GM19240 (cell line): Measurements from ENCODE around the gene CRYL1.

Source experiments
- DNase-seq: peaks from one replicate; pipeline ENCODE4 v3.0.0; 2011; ENCODE audit warnings: low spot score; ENCODE audit not compliant: insufficient read length

Gene CRYL1

DNA sequence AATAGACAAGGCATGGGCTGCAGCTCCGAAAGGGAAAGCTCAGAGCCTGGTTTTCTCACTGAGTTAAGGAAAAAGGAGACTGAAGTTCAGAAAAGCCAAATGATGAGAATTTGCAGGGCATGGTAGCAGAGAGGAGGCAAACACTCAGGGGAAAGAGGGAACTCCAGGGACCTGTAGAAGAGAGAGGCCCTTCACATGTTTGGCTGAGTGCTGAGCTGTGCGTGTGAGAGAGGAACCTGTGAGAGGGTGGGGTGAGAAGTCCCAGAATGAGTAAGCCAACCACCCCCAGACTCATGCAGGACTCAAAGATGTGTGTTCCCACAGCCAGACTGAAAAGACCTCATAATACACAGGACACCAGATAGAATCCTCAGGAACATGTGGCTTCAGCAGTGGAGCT, 2.8 kb upstream of the CRYL1 start:
- no peak for DNase-seq

- no peak for DNase-seq
Measured at GRCh38 chr13:20526664-20527063, 1.0 kb upstream of the CRYL1 start.

DNA sequence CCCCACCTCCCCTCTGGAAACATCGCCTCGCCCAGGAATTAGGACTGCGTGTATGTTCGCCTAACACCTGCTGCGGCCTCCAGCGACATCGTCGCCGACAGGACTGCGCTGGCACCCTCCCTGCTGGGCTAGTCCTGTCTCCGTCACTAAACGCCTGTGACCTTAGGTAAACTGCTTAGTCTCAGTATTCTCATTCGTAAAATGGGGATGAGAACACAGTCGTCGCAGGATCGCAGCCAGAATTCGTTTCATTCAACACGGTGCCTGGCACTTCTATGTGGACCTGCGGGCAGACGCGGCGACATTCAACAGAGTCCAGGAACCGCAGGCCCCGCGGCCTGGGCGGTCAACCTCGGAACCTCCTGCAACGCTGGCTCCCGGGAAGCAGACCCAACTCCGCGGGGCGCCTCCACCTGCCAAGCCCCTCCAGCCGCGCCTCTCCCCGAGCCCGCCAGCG, 485 bp downstream of the CRYL1 start:
- no peak for DNase-seq

- DNase-seq: no peak
Measured at GRCh38 chr13:20521364-20522115, 4.1 kb downstream of the CRYL1 start.

- no peak for DNase-seq
Measured at GRCh38 chr13:20519875-20520274, 5.8 kb downstream of the CRYL1 start.

DNA sequence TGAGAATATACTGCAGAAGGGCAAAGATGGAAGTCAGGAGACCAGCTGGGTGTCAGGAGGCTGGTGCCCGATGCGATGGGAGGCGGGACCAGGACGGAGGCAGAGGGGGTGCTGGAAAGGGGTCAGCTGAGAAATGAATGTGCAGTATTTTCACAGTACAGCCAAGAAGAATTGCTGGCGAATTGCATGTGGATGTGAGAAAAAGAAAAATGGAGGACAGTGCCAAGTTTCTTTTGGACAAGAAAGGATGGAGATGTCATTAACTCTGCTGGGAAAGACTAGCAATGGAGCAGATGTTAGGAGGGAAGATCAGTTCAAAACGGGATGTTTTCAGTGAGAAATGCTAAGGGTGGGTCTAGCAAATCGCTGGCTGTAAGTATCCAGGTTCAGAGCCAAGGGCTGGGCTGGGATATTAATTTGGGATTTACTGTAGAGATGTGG, 7.0 kb downstream of the CRYL1 start:
- DNase-seq: no peak

GRCh38 chr13:20514866-20515265, 10.8 kb downstream of the CRYL1 start:
- DNase-seq: no peak

GRCh38 chr13:20513466-20513995, 12.1 kb downstream of the CRYL1 start:
- no peak for DNase-seq

- no peak for DNase-seq
Measured at GRCh38 chr13:20512042-20512683, 13.5 kb downstream of the CRYL1 start.

- DNase-seq: no peak
Measured at GRCh38 chr13:20506696-20507095, 19.0 kb downstream of the CRYL1 start.

- DNase-seq: no peak
Measured at GRCh38 chr13:20505405-20506366, 20.0 kb downstream of the CRYL1 start.

DNA sequence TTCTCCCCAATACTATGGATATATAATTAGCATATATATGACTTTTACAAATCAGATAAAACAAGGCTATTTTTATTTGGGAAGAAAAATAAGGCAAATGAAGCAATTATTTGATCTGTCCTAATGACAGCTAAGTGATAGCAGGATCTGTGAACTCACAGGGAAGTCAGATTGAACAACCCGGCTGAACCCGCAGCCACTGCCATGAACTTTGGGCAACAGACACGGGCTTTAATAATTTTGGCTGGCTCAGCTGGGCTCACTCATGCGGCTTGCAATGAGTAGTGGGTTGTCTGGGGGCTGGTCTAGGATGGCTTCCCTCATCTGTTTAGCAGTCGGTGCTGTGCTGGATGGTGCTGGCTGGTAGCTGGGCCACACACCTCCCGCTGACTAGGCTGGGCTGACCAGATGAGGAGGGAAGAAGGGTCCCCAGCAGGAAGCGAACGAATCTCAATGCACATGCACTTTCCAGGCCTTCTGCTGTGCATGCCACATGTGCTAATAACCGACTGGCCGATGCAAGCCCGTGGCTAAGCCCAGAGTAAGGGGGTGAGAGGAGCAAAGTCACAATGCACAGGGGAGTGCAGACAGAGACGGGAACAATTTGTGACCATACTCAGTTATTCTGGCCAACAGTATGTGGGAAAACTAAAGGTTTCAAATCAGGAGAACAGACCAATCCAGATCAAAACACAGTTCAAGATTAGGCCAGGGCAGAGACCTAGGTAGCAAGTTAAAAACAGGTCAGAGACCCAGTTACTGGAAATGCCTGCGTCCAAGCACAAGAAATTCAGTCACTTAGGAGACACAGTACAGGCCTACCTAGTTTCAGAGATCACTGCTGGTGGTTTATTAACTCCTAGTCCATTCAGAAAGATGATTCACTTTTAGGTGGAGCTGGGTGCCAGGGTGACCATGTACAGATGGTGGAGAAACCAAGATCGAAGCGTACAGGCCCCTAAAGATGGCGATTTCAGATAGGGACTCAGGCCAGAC, 22.3 kb downstream of the CRYL1 start:
- no peak for DNase-seq

DNA sequence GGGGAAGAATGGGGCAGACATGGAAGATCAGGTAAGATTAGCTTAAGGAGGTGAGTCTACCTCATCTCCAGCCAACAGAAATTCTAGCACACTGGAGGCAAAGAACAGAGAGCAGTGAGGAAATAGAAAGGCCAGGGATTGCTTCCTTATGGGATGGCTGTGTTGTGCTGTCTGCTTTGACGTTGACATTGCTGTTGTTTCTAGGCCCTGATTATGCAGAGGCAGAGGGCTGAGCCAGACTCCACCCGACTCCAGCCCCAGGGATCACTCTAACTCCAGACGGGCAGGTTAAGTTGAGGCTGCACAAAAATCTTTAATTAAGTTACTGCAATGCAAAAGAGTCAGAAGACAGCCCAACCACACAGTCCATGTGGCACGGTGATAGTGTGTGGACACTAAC, 24.1 kb downstream of the CRYL1 start:
- no peak for DNase-seq

DNA sequence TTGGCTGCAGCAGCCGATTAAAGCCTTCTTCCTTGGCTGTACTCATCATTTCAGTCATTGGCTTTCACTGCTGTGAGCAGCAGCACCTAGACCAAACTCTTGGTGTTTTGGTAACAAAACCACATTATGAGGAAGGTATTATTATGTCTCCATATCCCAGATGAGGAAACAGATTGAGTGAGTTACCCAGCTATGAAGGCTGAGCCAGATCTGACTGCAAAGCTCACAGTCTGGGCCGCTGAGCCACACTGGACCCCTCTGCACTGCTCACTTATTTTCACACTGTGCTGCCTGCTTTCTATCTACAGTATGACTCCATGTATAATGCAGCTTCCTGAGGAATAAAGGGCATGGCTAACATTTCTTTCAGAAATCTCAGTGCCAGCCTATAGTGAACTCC, 24.5 kb downstream of the CRYL1 start:
- no peak for DNase-seq

DNA sequence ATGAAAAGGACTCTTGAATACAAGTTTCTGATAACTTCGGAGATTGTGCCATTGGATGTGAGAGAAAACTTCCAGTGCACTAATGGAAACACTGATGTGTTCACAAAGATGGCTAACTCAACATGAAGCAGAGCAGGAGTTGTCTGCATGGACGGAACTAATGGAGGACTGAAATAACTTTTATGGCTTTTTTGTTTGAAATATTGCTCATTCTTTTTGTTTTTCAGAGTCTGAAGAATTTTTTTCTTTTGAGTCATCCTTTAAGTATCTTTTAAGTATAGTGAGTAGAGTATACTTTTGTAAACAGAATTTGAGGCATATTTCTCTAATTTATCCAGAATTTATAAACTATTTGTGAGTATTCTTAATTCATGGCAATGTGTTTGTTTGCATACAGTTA, 25.7 kb downstream of the CRYL1 start:
- DNase-seq: no peak

DNA sequence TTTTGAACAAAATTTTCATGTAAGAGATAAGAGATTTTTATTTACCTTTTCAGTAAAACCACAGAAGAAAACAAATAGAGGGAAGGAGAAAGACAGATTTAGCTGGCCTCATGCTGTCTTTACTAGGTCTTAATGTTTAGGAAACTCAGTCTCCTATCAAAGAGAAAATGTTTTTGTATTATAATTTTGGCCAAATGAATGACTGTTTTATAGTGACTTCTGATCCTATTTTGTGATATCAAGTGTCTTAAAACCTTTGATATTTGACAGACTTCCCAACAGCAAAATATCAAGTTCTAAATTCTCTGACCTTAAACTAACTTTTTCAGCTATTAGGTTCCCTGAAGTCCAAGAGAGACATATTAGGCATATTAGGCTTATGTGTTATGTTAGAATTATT, 27.0 kb downstream of the CRYL1 start:
- DNase-seq: no peak

DNA sequence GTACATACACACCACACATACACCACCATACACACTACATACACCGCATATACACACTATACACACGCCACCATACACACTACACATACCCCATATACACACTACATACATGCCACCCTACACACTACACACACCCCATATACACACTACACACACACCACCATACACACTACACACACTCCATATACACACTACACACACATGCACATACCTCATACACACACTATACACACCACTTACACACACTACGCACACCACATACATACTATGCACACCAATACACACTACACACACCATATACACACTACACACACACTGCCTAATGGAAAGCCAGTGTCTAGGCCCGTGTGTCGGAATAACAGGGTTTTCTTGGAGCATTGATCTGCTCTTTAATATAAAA, 27.5 kb downstream of the CRYL1 start:
- no peak for DNase-seq

- no peak for DNase-seq
Measured at GRCh38 chr13:20497006-20497775, 28.5 kb downstream of the CRYL1 start.
